ENCODE data around the gene DCLRE1C. TPM values are rescaled to one million over a fixed set of nuclear protein-coding genes. Genes with fewer than 3 reads are reported as not detected.

DCLRE1C gene
- total and polyA plus RNA-seq, 7 donors = 2.1 to 4.6 (median 2.8) TPM

- no peaks in the 10 kb centered on the region for H3K4me1 ChIP-seq
- H3K9me3 ChIP-seq = no peaks in the 10 kb centered on the region
- no peak for DNase-seq
- 89 to 93% (median 91%) methylated on average over 2 of the region's 2 CpGs for WGBS, 3 donors
- H3K4me3 ChIP-seq = no peak overlapping the region
- intact Hi-C loops (cut with DNase I) = no loop called here
- peaks cover 5 to 63% of the 10 kb centered on the region in 2 donors for H3K36me3 ChIP-seq (ENCODE audit: insufficient read depth in 1 of 2, low read depth in 1 of 2)
- H3K27me3 ChIP-seq (ENCODE audit: insufficient read depth in 3 of 3, low read length in 2 of 3) = no peaks in the 10 kb centered on the region
- no peak overlapping the region for H3K27ac ChIP-seq
- no peak for ATAC-seq
- TF ChIP-seq CTCF (IDR thresholded peaks at IDR 0.05) = no peak
Observed at GRCh38 chr10:14936584-14936983, 17.3 kb downstream of the DCLRE1C start.

DNA sequence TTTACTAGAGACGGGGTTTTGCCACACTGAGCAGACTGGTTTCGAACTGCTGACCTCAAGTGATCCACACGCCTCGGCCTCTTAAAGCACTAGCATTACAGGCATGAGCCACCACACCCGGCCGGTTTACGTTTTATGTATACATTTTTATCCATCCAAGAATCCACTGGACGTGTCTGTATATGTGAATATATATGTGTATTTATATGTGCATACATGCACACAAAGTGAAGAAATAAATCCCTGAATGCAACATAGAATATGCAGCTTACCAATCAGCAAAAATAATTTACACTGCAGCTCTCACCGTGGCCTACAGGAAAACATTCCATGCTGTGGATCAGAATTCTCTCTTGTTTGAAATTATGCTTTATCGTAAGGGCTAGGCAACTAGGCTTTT, 23.3 kb downstream of the DCLRE1C start:
- no peak overlapping the region for H3K27ac ChIP-seq
- WGBS, 3 donors = 95 to 96% (median 95%) methylated on average over 10 of the region's 10 CpGs
- no peak overlapping the region for H3K4me3 ChIP-seq
- intact Hi-C loops (cut with DNase I) = no loop called here
- no peaks in the 10 kb centered on the region for H3K27me3 ChIP-seq (ENCODE audit: insufficient read depth in 3 of 3, low read length in 2 of 3)
- peaks cover 9 to 86% of the 10 kb centered on the region in 2 donors for H3K36me3 ChIP-seq (ENCODE audit: insufficient read depth in 1 of 2, low read depth in 1 of 2)
- no peaks in the 10 kb centered on the region for H3K4me1 ChIP-seq
- DNase-seq (no peak), ATAC-seq (no peak)
- no peak for TF ChIP-seq CTCF (IDR thresholded peaks at IDR 0.05)
- H3K9me3 ChIP-seq = no peaks in the 10 kb centered on the region

DNA sequence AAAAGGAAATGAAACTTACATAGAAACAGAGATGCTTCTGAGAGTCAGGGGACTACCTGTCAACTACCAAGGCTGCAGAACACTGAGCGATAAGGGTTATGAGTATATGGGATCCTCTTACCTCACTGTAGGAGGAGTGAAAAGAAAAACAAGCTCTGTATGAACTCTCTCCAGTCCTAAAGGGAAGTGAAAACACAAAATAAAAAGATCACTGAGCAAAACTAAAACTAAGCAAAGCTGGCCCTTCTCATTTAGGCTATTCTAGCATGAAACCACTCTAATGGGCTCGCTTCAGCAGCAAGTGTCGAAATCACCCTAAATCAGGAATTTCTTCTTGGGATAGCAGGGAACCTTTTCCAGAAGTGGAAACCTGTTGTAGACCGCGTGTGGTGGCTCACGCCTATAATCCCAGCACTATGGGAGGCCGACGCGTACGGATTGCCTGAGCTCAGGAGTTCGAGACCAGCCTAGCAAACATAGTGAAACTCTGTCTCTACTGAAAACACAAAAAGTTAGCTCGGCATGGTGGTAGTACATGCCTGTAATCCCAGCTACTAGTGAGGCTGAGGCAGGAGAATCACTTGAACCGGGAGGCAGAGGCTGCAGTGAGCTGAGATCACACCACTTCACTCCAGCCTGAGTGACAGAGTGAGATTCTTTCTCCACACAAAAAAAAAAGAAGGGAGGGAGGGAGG, 27.0 kb downstream of the DCLRE1C start:
- no peaks in the 10 kb centered on the region for H3K9me3 ChIP-seq
- H3K4me1 ChIP-seq = no peaks in the 10 kb centered on the region
- H3K4me3 ChIP-seq = no peak overlapping the region
- intact Hi-C loops (cut with DNase I) = no loop called here
- H3K36me3 ChIP-seq (ENCODE audit: insufficient read depth in 1 of 2, low read depth in 1 of 2) = peaks cover 11 to 76% of the 10 kb centered on the region in 2 donors
- H3K27ac ChIP-seq = no peak overlapping the region
- WGBS, 3 donors = 90 to 96% (median 91%) methylated on average over 13 of the region's 13 CpGs
- ATAC-seq (no peak), DNase-seq (no peak)
- no peak for TF ChIP-seq CTCF (IDR thresholded peaks at IDR 0.05)
- no peaks in the 10 kb centered on the region for H3K27me3 ChIP-seq (ENCODE audit: insufficient read depth in 3 of 3, low read length in 2 of 3)

DNA sequence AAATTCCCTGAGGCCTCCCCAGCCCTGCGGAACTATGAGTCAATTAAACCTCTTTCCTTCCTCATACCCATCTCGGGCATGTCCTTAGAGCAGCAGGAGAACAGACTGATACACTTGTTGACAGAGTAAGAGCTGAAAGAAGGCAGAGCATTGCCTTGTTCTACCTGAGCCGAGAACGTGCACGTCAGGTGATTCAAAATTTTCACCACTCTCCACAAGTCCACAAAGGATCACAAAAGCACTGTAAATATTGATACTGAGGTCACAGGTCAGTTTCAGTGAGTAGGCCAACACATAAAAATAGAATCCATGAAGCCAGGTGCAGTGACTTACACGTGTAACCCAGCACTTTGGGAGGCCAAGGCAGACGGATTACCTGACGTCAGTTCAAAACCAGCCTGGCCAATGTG, 27.8 kb downstream of the DCLRE1C start:
- H3K27me3 ChIP-seq (ENCODE audit: insufficient read depth in 3 of 3, low read length in 2 of 3) = no peaks in the 10 kb centered on the region
- WGBS, 3 donors = 82 to 92% (median 82%) methylated on average over 8 of the region's 8 CpGs

More for the DNA sequence above, 27.8 kb downstream of the DCLRE1C start:
- intact Hi-C loops (cut with DNase I) = no loop called here
- Histone ChIP-seq H3K4me1 (no peaks in the 10 kb centered on the region), H3K27ac (no peak overlapping the region), H3K36me3 (ENCODE audit: insufficient read depth in 1 of 2, low read depth in 1 of 2) (peaks cover 11 to 76% of the 10 kb centered on the region in 2 donors), H3K9me3 (no peaks in the 10 kb centered on the region), H3K4me3 (no peak overlapping the region)
- DNase-seq (no peak), ATAC-seq (no peak)
- TF ChIP-seq CTCF (IDR thresholded peaks at IDR 0.05) = no peak
